ENCODE measurements around the gene SKOR1. TPM values are rescaled to one million over a fixed set of nuclear protein-coding genes. Genes with fewer than 3 reads are reported as not detected.

Gene SKOR1
- total and polyA plus RNA-seq, 10 of the 15 experiments (the other 5 are each of a cell fraction or from before 2014, with no cell fraction given): 0.04 to 0.36 (median 0.10) TPM; not detected in 4

DNA sequence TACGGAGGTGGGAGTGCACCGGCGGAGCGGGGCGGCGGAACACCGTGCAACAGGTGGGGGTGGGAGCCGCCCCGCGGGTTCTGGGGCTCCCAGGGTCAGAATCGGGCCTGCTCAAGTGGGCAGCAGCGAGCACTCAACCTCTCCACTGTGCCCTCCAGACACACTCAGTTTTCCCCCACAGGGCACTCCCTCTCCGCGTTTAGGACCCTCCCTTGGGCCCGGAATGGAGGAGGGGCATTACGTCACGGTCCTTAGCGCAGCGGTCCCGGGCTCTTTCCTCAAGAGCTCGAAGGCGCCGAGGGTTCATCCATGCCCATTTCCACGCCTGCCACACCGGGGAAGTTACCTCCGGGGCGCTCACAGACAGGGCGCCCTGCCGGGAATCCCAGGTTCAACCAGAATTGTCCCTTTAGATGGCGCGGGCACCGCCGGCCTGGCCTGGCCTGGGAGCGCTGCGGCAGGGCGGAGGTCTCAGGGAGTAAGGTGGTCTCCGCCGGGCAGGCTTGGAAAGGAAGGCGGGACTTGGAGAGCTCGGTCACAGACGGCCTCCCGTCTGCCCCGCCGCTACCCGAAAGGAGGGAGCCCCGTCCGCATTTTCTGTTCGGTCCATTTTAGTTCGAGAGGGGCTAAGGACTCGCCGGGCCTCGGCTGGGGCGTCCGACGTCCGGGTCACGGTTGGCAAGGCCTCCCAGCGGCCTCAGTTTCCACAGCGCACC, 9.4 kb downstream of the SKOR1 start:
- H4K20me1 ChIP-seq (ENCODE audit: control insufficient read depth, insufficient read depth): no peaks in the 10 kb centered on the region; the same call in 1 of the 2 replicates
- no peak overlapping the region for H3K9ac ChIP-seq (ENCODE audit: control insufficient read depth, insufficient read depth, low read length)
- H3K36me3 ChIP-seq (ENCODE audit: control insufficient read depth in 2 of 2, insufficient read depth in 2 of 2, low read length in 1 of 2): no peaks in the 10 kb centered on the region
- peak overlapping the region; percentile 65 for H3K4me3 ChIP-seq
- BruUV-seq (replicated peaks): no TSS peak
- intact Hi-C loops (cut with micrococcal nuclease; ENCODE audit: unreplicated experiment): loop anchor here (1.0 to 10.0 kb wide), 3 partner anchors 51 to 887 kb away; no protein-coding TSS in a partner anchor
- DNase-seq (ENCODE audit: low read depth, low spot score) (no peak), FAIRE-seq (no peak), ATAC-seq (peak; percentile 21)
- no peak overlapping the region for H3K27ac ChIP-seq (ENCODE audit: control insufficient read depth, insufficient read depth)
- TF ChIP-seq ATF7 (IDR thresholded peaks at IDR 0.05; ENCODE audit: low read depth): peak; percentile 58; the same call in 1 of the 2 replicates
- no peak for TF ChIP-seq HCFC1 (IDR thresholded peaks at IDR 0.05; ENCODE audit: low read length)
- H3K9me3 ChIP-seq (replicated peaks; ENCODE audit: control insufficient read depth, insufficient read depth, low read length): no peaks in the 10 kb centered on the region; the same call in 2 of the 3 replicates
- H2AFZ ChIP-seq (ENCODE audit: control insufficient read depth, low read depth, low read length): peak overlapping the region; percentile 52
- CTCF ChIA-PET: interaction anchor here (0.6 to 4.6 kb wide), 12 partner anchors 9 to 888 kb away, joined by 3 to 111 read pairs (median 4); partner anchors contain the start of gene C15orf61
- in situ Hi-C loops (cut with MboI): loop anchor here (5.0 kb wide), 2 partner anchors 377 to 887 kb away; no protein-coding TSS in a partner anchor
- WGBS (ENCODE audit: insufficient coverage, insufficient replicate concordance, low lambda C conversion rate, missing lambda C conversion rate): 4% methylated on average over 55 of the region's 59 CpGs
- no peaks in the 10 kb centered on the region for H3K79me2 ChIP-seq (ENCODE audit: control insufficient read depth, insufficient read depth, low read length)
- RAD21 ChIA-PET (ENCODE audit: unreplicated experiment): interaction anchor here (0.5 to 4.1 kb wide), 11 partner anchors 18 to 888 kb away, joined by 3 to 26 read pairs (median 5); no protein-coding TSS in a partner anchor
- H3K4me1 ChIP-seq (ENCODE audit: control insufficient read depth, insufficient read depth, low read length): peaks cover 23% of the 10 kb centered on the region
- POLR2A ChIA-PET: no interaction called here
- H3K4me2 ChIP-seq (ENCODE audit: control insufficient read depth, insufficient read depth): peak overlapping the region; percentile 98
- peaks cover 19 to 30% of the 10 kb centered on the region in 2 experiments for H3K27me3 ChIP-seq (replicated peaks in 1 of 2; ENCODE audit: control insufficient read depth in 2 of 2, insufficient read depth in 2 of 2, low read length in 1 of 2)
- SMC1A ChIA-PET (ENCODE audit: uncharacterized antibody, unreplicated experiment): interaction anchor here (0.8 to 4.2 kb wide), 8 partner anchors 52 to 884 kb away, joined by 3 to 51 read pairs (median 4); no protein-coding TSS in a partner anchor

Measured in GM12878 (cell line).